NCI-H187 treated with DMSO at 0.1 percent for 48 hours (cell line): ENCODE results near the gene PLAC9.

Experiments used
- DNase-seq: peaks from one replicate; lab custom pipeline; 2025; lab: John Stamatoyannopoulos, UW

The PLAC9 gene

DNA sequence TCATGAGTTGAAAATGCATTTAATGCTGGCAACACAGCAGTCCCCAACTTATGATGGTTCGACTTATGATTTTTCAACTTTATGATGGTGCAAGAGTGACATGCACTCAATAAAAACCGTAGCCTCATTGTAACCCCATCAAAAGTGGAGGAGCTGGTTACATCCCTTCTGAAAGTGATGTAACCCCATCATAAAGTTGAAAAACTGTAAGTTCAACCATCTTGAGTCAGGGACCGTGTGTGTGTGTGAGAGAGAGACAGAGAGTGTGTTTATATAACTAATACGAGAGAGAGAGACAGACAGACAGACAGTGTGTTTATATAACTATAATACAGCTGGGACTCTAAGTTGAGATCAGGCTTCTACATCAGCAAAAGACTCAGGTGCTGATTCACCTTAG, 51.8 kb downstream of the PLAC9 start:
- no peak for DNase-seq

DNA sequence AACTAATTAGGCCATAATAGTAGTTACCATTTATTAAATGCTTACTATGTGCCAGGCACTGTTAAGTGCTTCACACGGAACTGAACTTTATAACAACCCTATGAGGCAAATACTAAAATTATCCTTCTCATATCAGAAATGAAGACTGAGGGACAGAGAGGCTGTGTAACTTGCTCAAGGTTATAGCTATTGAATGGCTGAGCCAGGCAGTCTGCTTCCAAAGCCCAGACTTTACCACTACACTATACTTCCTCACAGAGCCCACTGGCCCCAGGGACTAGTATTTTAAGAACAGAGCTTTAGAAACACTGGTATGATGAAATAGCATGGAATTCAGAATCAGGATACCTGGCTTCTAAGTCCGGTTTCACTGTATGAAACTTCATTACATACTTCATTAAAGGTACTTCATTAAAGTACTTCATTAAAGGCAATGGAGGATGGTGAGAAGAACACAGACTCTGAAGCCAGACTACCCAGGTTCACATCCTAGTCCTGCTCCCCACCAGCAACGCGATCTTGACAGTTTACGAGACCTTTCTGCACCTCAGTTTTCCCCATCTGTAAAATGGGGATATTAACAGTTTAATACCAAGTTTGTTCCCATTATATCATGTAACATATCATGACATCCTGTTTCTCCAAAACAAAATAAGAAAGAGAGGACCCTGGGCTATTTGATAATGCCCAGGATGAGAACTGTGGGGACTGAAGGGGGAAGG, 53.2 kb downstream of the PLAC9 start:
- DNase-seq = no peak

DNA sequence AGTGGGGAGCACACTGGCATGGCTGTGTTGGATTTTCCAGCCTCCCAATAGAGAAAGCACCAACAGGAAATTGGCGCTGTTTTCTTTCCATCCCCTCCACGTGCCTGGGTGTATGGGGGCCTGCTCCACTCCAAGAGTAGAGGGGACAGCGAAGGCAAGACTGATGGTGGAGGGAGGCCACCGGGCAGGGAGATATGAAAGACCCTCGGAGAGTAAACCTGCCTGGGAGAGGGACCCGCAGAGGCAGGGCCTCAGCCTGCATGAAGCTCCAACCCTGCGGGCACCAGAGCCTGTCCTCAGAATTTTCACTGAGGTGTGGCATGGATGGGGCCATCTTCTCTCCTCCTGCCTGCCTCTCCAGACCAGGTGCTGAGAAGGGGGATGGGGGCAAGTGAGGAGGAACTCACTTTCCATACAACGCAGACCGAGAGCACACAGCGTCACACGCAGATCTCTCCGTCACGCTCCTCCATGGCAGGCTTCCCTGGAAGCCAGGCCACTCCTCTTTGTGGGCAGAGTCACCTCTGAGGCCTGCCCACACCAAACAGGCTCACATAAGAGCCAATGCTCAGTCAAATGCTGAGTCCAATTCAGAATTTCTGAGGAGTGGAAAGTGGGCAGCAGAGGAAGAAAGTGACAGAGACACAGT, 54.0 kb downstream of the PLAC9 start:
- no peak for DNase-seq

DNA sequence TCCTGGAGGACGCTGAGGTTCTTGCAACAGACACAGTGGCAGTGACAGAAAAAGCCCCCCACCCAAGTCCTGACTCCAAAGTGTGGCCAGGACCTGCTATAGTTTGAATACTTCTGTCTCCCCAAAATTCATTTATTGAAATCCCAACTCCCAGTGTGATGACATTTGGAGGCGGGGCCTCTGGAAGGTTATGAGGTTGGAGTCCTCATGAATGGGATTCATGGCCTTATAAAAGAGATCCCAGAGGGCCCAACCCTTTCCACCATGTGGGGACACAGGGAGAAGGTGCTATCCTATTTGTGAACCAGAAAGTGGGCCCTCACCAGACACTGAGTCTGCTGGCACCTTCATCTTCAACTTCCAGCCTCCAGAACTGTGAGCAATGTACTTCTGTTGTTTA, 54.5 kb downstream of the PLAC9 start:
- no peak for DNase-seq

DNA sequence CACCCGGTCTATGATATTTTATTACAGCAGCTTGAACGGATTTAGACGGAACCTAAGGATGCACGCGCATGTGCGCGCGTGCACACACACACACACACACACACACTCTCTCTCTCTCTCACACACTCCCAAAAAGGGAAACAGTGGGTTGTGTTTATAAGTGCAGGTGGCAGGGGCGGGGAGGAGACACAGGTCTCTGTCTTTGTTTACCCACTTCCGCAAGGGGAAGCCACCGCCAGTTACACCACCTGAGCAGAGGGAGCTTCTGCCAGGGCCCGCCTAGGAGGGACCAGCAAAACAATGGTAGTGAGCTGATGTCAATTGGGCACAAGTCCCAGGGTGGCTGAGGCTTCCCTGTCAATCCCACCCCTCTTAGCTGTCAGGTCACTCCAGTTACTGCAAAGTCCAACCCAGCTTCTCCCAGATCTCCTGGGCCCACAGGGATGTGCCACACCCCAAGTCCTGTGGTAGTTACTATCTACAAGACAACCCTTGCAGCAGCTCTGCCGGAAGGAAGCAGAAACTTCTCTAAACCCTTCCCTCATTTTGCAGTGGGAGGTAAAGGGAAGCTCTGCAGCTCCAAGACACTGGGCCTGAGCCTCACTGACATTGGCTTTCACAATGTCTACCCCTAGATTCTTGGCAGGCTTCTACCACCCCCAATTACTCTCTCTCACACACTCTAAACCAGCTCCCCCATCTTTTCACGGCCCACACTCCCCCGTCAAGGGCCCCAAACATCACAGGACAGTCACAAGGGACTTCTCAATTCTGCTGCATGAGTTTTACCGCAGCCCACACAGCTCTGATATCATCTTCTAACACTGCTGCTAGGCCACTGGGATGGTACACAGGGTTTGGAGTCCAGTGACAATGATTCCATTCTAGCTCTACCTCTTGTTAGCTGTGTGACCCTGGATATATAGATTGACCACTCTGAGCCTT, 55.2 kb downstream of the PLAC9 start:
- DNase-seq = no peak

DNA sequence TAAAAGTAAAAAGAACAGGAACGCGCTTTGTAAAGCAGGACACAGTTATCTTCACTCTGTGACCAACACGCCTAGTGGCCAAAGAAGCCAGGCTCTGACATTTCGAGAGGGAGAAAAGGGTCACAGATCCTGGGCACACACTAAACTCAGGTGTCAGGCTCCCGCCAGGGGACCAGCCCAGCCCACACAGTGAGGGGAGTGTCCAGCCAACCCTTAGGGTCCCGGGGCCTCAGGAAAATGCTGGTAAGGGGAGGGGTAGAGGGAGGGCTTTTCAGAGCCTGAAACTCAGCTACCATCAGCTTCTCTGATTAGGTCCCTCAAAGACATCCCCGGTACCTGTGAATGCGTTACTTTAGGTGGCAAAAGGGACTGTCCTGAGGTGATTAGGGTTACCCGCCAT, 56.2 kb downstream of the PLAC9 start:
- no peak for DNase-seq

DNA sequence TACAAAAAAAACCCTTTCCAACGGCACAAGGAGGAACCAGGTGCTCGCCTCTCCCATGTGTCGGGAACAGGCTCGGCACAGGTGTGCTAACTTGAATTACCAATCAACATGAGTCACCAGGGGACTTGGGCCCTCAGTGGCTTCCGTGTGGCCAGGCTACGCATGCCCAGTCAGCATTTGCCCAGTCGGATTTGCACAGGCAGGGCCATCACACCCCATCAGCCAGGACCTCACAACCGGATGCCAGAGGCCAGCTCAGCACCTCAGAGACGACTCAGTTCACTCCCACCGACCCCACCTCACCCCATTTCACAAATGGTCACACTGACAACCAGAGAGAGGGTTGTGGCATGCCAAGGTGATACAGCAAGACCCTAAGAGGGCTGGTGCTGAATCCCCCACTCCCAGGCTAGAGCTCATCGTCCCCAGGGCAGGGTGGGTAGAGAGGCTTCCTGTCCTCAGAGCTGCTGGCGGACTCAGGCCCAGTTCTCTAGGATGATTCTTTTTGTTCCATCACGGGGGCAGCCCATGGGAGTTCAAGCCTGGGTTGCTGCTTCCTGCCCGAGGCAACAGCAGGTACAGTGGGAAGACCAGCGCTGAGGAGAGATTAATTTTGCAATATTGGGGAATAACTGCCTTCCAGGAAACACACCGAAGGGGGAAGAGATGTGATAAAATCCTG, 59.2 kb downstream of the PLAC9 start:
- no peak for DNase-seq

DNA sequence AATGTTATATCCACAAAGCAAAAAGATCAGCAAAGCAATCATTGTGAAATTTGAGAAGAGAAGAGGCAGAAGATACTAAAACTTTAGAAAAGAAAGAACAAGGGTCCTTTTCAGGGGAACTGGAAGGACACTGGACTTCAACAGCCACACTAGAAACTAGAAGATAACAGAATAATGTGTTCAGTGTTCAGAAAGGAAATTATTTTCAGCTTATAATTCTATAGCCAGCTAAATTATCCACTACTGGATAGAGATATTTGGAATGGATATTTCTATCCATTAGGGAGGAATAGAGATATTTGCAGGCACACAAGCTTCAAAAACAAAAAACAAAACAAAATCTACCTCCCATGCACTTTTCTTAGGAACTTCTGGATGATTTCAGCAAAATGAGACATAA, 60.0 kb downstream of the PLAC9 start:
- no peak for DNase-seq

DNA sequence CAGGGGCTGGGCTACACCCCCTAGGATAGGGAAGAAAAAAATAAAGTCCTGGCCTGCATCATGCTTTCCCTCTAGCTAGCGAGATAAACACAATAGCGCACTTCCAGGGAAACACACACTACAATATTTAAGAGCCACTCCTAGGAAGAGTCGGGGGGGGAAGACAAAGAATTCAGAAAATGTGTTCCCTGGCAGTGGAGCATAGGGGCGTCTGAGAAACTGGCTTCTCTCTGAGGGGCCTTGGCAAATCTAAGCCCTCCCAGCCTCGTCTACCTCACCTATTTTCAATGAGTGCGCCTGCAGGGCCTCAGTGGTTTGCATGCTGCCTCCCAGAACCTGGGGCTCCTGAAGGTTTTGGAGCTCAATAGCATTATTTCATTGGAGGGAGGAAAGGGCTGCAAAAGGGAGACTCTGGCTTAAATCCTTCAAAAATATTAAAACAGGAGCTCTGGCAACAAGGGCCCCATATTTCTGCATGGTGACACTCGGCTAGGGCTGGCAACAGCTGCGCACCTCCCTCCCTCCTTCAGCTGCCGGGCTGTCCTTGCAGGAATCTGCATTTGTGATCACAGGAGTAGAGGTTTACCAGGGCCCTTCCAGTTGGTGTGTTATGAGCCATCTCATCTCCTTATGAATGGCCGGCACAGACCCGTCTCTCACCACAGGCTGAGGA, 62.0 kb downstream of the PLAC9 start:
- DNase-seq = no peak
